Measurements from ENCODE around the gene PLBD2. TPM values are rescaled to one million over a fixed set of nuclear protein-coding genes. Genes with fewer than 3 reads are reported as not detected.

The PLBD2 gene
- total and polyA plus RNA-seq, 2 donors from 2014 or later, result 12.1 to 37.9 TPM

GRCh38 chr12:113439606-113440030 lies 81.2 kb downstream of the PLBD2 start:
- TF ChIP-seq CTCF (IDR thresholded peaks at IDR 0.05; ENCODE audit: borderline replicate concordance, extremely low read depth, insufficient read depth), result peak; percentile 30
- Histone ChIP-seq H3K27ac (ENCODE audit: low read depth in 2 of 2, low read length in 2 of 2) (no peak overlapping the region), H3K9me3 (ENCODE audit: control insufficient read depth in 2 of 3, insufficient read depth in 1 of 3, low read length in 3 of 3) (no peaks in the 10 kb centered on the region), H3K4me3 (ENCODE audit: low read length in 3 of 3) (no peak overlapping the region), H3K4me1 (ENCODE audit: control insufficient read depth in 2 of 3, insufficient read depth in 2 of 3, low read depth in 1 of 3, low read length in 3 of 3) (no peaks in the 10 kb centered on the region), H3K9ac (ENCODE audit: low read length in 3 of 3) (no peak overlapping the region), H3K27me3 (ENCODE audit: control insufficient read depth, insufficient read depth, low read length) (no peaks in the 10 kb centered on the region), H3K36me3 (ENCODE audit: control insufficient read depth in 2 of 3, insufficient read depth in 3 of 3, low read length in 3 of 3) (peaks cover 0 to 2% (median 0%) of the 10 kb centered on the region in 3 donors)
- intact Hi-C loops (cut with DNase I), result no loop called here
- DNase-seq, result peak; percentile 60 to 79 (median 73)
- no peak for FAIRE-seq

GRCh38 chr12:113440336-113440735 lies 81.9 kb downstream of the PLBD2 start:
- Histone ChIP-seq H3K9me3 (ENCODE audit: control insufficient read depth in 2 of 3, insufficient read depth in 1 of 3, low read length in 3 of 3) (no peaks in the 10 kb centered on the region), H3K4me1 (ENCODE audit: control insufficient read depth in 2 of 3, insufficient read depth in 2 of 3, low read depth in 1 of 3, low read length in 3 of 3) (no peaks in the 10 kb centered on the region), H3K27ac (ENCODE audit: low read depth in 2 of 2, low read length in 2 of 2) (no peak overlapping the region), H3K4me3 (ENCODE audit: low read length in 3 of 3) (no peak overlapping the region), H3K36me3 (ENCODE audit: control insufficient read depth in 2 of 3, insufficient read depth in 3 of 3, low read length in 3 of 3) (peaks cover 0 to 2% (median 0%) of the 10 kb centered on the region in 3 donors), H3K9ac (ENCODE audit: low read length in 3 of 3) (no peak overlapping the region), H3K27me3 (ENCODE audit: control insufficient read depth, insufficient read depth, low read length) (no peaks in the 10 kb centered on the region)
- no peak for DNase-seq
- no peak for TF ChIP-seq CTCF (IDR thresholded peaks at IDR 0.05; ENCODE audit: borderline replicate concordance, extremely low read depth, insufficient read depth)
- FAIRE-seq, result no peak
- intact Hi-C loops (cut with DNase I), result no loop called here

Other genes with a start within 250 kb of the PLBD2 start
- gene RASAL1, start 222.8 kb upstream of the PLBD2 start, total RNA-seq, result 58.3 TPM
- 23.5 TPM for gene RASAL1, start 222.8 kb upstream of the PLBD2 start, polyA plus RNA-seq (ENCODE audit: insufficient read depth, low read depth, low replicate concordance)
- gene CFAP73, start 208.9 kb upstream of the PLBD2 start, total RNA-seq, result 2.4 TPM
- gene CFAP73, start 208.9 kb upstream of the PLBD2 start, polyA plus RNA-seq (ENCODE audit: insufficient read depth, low read depth, low replicate concordance), result 0.52 TPM
- gene DDX54, start 173.1 kb upstream of the PLBD2 start, total RNA-seq, result 62.0 TPM
- gene DDX54, start 173.1 kb upstream of the PLBD2 start, polyA plus RNA-seq (ENCODE audit: insufficient read depth, low read depth, low replicate concordance), result 55.4 TPM
- 14.6 TPM for gene RITA1, start 172.9 kb upstream of the PLBD2 start, total RNA-seq
- gene RITA1, start 172.9 kb upstream of the PLBD2 start, polyA plus RNA-seq (ENCODE audit: insufficient read depth, low read depth, low replicate concordance), result 31.6 TPM
- gene TPCN1, start 137.1 kb upstream of the PLBD2 start, total RNA-seq, result 93.3 TPM
- gene TPCN1, start 137.1 kb upstream of the PLBD2 start, polyA plus RNA-seq (ENCODE audit: insufficient read depth, low read depth, low replicate concordance), result 38.4 TPM
- 61.5 TPM for gene SLC8B1, start 23.5 kb upstream of the PLBD2 start, total RNA-seq
- 18.6 TPM for gene SLC8B1, start 23.5 kb upstream of the PLBD2 start, polyA plus RNA-seq (ENCODE audit: insufficient read depth, low read depth, low replicate concordance)
- gene SDS, start 45.3 kb downstream of the PLBD2 start, total RNA-seq, result 1.0 TPM
- not detected for gene SDS, start 45.3 kb downstream of the PLBD2 start, polyA plus RNA-seq (ENCODE audit: insufficient read depth, low read depth, low replicate concordance)
- 22.8 TPM for gene SDSL, start 63.8 kb downstream of the PLBD2 start, total RNA-seq
- gene SDSL, start 63.8 kb downstream of the PLBD2 start, polyA plus RNA-seq (ENCODE audit: insufficient read depth, low read depth, low replicate concordance), result 116 TPM
- not detected for gene LHX5, start 113.3 kb downstream of the PLBD2 start, total RNA-seq
- gene LHX5, start 113.3 kb downstream of the PLBD2 start, polyA plus RNA-seq (ENCODE audit: insufficient read depth, low read depth, low replicate concordance), result not detected